ENCODE data around the gene TUFT1.

Gene TUFT1

GRCh38 chr1:151547119-151547899 is 7.2 kb downstream of the TUFT1 start:
- DNase-seq (ENCODE audit: insufficient read length, low spot score) (no peak), FAIRE-seq (no peak)

GRCh38 chr1:151547900-151548230 is 7.8 kb downstream of the TUFT1 start:
- no peak for FAIRE-seq
- DNase-seq (ENCODE audit: insufficient read length, low spot score), result no peak
- TF ChIP-seq CTCF (IDR thresholded peaks at IDR 0.05; ENCODE audit: insufficient read depth, missing control alignments), result no peak

More at GRCh38 chr1:151547119-151547899, 7.2 kb downstream of the TUFT1 start:
- TF ChIP-seq CTCF (IDR thresholded peaks at IDR 0.05; ENCODE audit: insufficient read depth, missing control alignments), result no peak

DNA sequence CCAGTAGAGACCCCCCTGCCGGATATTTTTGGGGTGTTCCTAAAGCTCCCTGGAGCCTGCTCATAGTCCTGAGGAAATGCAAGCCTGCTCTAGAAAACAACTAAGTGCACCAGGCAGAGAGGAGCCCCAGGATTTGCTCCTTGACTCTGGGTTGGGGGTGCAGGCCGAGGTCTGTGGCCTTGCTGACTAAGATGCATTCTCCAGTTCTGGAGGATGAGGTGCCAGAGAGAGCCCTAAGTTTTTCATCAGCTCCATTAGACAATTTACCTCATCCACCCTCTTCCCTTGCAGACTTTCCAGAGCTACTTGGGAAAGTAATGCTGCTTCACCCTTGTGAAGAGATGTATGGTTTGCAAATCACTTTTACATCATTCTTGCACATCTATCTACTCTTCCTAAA is 9.1 kb downstream of the TUFT1 start:
- no peak for TF ChIP-seq CTCF (IDR thresholded peaks at IDR 0.05; ENCODE audit: insufficient read depth, missing control alignments)
- FAIRE-seq (no peak), DNase-seq (ENCODE audit: insufficient read length, low spot score) (no peak)

DNA sequence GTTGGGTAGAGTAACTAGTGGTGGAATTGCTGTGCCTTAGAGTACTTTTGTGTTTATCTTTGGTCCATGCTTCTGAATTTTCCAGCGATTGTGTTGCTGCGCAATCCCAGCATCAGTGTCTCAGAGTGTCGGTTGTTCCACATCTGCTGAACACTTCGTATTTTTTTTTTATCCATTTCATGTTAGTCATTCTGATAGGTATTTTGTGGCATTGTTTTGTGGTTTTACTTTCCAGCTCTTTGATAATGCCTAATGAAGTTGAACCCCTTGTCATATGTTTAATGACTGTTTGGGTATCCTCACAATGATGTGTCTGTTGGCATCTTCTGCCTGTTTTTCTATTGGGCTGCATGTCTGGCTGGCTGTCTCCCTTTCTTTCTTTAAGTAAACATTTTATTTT is 13.6 kb downstream of the TUFT1 start:
- no peak for TF ChIP-seq CTCF (IDR thresholded peaks at IDR 0.05; ENCODE audit: insufficient read depth, missing control alignments)
- FAIRE-seq (no peak), DNase-seq (ENCODE audit: insufficient read length, low spot score) (no peak)

- no peak for TF ChIP-seq CTCF (IDR thresholded peaks at IDR 0.05; ENCODE audit: insufficient read depth, missing control alignments)
- FAIRE-seq (no peak), DNase-seq (ENCODE audit: insufficient read length, low spot score) (no peak)
Observed at GRCh38 chr1:151556052-151556451, 15.9 kb downstream of the TUFT1 start.

DNA sequence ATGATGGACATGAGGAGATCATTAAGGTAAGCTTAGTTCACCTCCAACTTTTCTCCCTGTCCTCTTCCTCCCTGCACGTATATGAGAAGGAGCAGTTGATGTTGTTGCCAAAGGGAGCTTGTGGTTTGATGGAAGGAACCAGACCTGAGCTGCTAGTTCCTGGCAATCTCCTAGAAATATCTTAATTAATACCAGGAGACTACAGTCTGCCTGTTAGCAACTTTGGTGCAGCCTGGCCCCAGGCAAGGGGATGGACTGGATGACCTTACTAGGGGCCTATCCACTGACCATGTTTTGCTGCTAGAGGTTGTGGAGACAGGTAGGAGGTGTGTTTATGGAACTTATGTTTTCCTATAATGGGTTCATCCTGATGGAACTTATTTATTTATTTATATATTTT is 22.6 kb downstream of the TUFT1 start:
- FAIRE-seq, result no peak
- TF ChIP-seq CTCF (IDR thresholded peaks at IDR 0.05; ENCODE audit: insufficient read depth, missing control alignments), result no peak
- no peak for DNase-seq (ENCODE audit: insufficient read length, low spot score)

- FAIRE-seq (no peak), DNase-seq (ENCODE audit: insufficient read length, low spot score) (no peak)
- no peak for TF ChIP-seq CTCF (IDR thresholded peaks at IDR 0.05; ENCODE audit: insufficient read depth, missing control alignments)
Observed at GRCh38 chr1:151563376-151563775, 23.3 kb downstream of the TUFT1 start.

Measured in D721Med (cell line).